Subcutaneous abdominal adipose tissue (tissue), 5 donors: ENCODE results near the gene MMP20.

Experiments
- H3K27ac ChIP-seq: one replicate; pipeline ENCODE4 v1.7.0; 2013; ENCODE audit warnings: low read depth, mild to moderate bottlenecking, inconsistent platforms, low read length, moderate library complexity
- H3K27me3 ChIP-seq, 5 donors: one replicate each; pipeline ENCODE4 v1.7.0; 2013; ENCODE audit warnings: low read length in 5 of 5, inconsistent platforms in 1 of 5; ENCODE audit not compliant: control insufficient read depth in 5 of 5, insufficient read depth in 4 of 5
- H3K36me3 ChIP-seq, 5 donors: one replicate each; pipeline ENCODE4 v1.7.0; 2013; ENCODE audit warnings: low read length in 5 of 5; ENCODE audit not compliant: control insufficient read depth in 5 of 5, insufficient read depth in 5 of 5
- H3K4me1 ChIP-seq, 5 donors: one replicate each; pipeline ENCODE4 v1.7.0; 2013; ENCODE audit warnings: low read length in 5 of 5, mild to moderate bottlenecking in 3 of 5, moderate library complexity in 1 of 5; ENCODE audit not compliant: control insufficient read depth in 5 of 5, insufficient read depth in 5 of 5
- H3K4me3 ChIP-seq, 5 donors: one replicate each; pipeline ENCODE4 v1.7.0; 2013; ENCODE audit warnings: low read length in 5 of 5, low read depth in 1 of 5
- H3K9ac ChIP-seq, 5 donors: one replicate each; pipeline ENCODE4 v1.7.0; 2013; ENCODE audit warnings: low read length in 5 of 5, mild to moderate bottlenecking in 4 of 5, moderate library complexity in 3 of 5
- H3K9me3 ChIP-seq, 5 donors: one replicate each; pipeline ENCODE4 v1.7.0; 2013; ENCODE audit warnings: low read length in 5 of 5; ENCODE audit not compliant: control insufficient read depth in 5 of 5
- donor health status: healthy.
- donor health status: healthy.
- donor health status: healthy.
- donor health status: healthy.
- donor health status: healthy.

MMP20 gene

GRCh38 chr11:102613450-102613849, 11.7 kb downstream of the MMP20 start:
- no peaks in the 10 kb centered on the region for H3K9me3 ChIP-seq
- H3K36me3 ChIP-seq = no peaks in the 10 kb centered on the region
- no peaks in the 10 kb centered on the region for H3K27me3 ChIP-seq
- H3K27ac ChIP-seq = no peak overlapping the region
- H3K4me1 ChIP-seq = no peaks in the 10 kb centered on the region
- no peak overlapping the region for H3K4me3 ChIP-seq
- H3K9ac ChIP-seq = no peak overlapping the region

- Histone ChIP-seq H3K4me3 (no peak overlapping the region), H3K27ac (no peak overlapping the region), H3K9ac (no peak overlapping the region), H3K36me3 (no peaks in the 10 kb centered on the region), H3K9me3 (no peaks in the 10 kb centered on the region), H3K27me3 (no peaks in the 10 kb centered on the region), H3K4me1 (no peaks in the 10 kb centered on the region)
These were observed 13.8 kb downstream of the MMP20 start for GRCh38 chr11:102611291-102611690.

GRCh38 chr11:102610200-102610599, 14.9 kb downstream of the MMP20 start:
- H3K36me3 ChIP-seq = no peaks in the 10 kb centered on the region
- no peak overlapping the region for H3K9ac ChIP-seq
- no peaks in the 10 kb centered on the region for H3K4me1 ChIP-seq
- H3K4me3 ChIP-seq = no peak overlapping the region
- no peak overlapping the region for H3K27ac ChIP-seq
- H3K27me3 ChIP-seq = no peaks in the 10 kb centered on the region
- no peaks in the 10 kb centered on the region for H3K9me3 ChIP-seq

GRCh38 chr11:102608699-102609098, 16.4 kb downstream of the MMP20 start:
- Histone ChIP-seq H3K9me3 (no peaks in the 10 kb centered on the region), H3K9ac (no peak overlapping the region), H3K4me3 (no peak overlapping the region), H3K27me3 (no peaks in the 10 kb centered on the region), H3K4me1 (no peaks in the 10 kb centered on the region), H3K36me3 (no peaks in the 10 kb centered on the region), H3K27ac (no peak overlapping the region)

GRCh38 chr11:102604875-102605274, 20.3 kb downstream of the MMP20 start:
- Histone ChIP-seq H3K36me3 (no peaks in the 10 kb centered on the region), H3K9me3 (no peaks in the 10 kb centered on the region), H3K27ac (no peak overlapping the region), H3K9ac (no peak overlapping the region), H3K4me3 (no peak overlapping the region), H3K4me1 (no peaks in the 10 kb centered on the region), H3K27me3 (no peaks in the 10 kb centered on the region)

GRCh38 chr11:102604011-102604410, 21.1 kb downstream of the MMP20 start:
- Histone ChIP-seq H3K9me3 (no peaks in the 10 kb centered on the region), H3K27ac (no peak overlapping the region), H3K4me3 (no peak overlapping the region), H3K36me3 (no peaks in the 10 kb centered on the region), H3K27me3 (no peaks in the 10 kb centered on the region), H3K4me1 (no peaks in the 10 kb centered on the region), H3K9ac (no peak overlapping the region)

- no peaks in the 10 kb centered on the region for H3K36me3 ChIP-seq
- no peak overlapping the region for H3K9ac ChIP-seq
- no peaks in the 10 kb centered on the region for H3K9me3 ChIP-seq
- no peaks in the 10 kb centered on the region for H3K4me1 ChIP-seq
- H3K27ac ChIP-seq = no peak overlapping the region
- no peak overlapping the region for H3K4me3 ChIP-seq
- H3K27me3 ChIP-seq = no peaks in the 10 kb centered on the region
These were observed 21.6 kb downstream of the MMP20 start for GRCh38 chr11:102603576-102603975.

GRCh38 chr11:102603091-102603490, 22.0 kb downstream of the MMP20 start:
- H3K9me3 ChIP-seq = no peaks in the 10 kb centered on the region
- H3K4me3 ChIP-seq = no peak overlapping the region
- H3K4me1 ChIP-seq = no peaks in the 10 kb centered on the region
- H3K27ac ChIP-seq = no peak overlapping the region
- no peaks in the 10 kb centered on the region for H3K27me3 ChIP-seq
- no peak overlapping the region for H3K9ac ChIP-seq
- H3K36me3 ChIP-seq = no peaks in the 10 kb centered on the region

GRCh38 chr11:102600666-102601065, 24.5 kb downstream of the MMP20 start:
- Histone ChIP-seq H3K9me3 (no peaks in the 10 kb centered on the region), H3K27me3 (no peaks in the 10 kb centered on the region), H3K4me3 (no peak overlapping the region), H3K9ac (no peak overlapping the region), H3K4me1 (no peaks in the 10 kb centered on the region), H3K36me3 (no peaks in the 10 kb centered on the region), H3K27ac (no peak overlapping the region)

- H3K4me3 ChIP-seq = no peak overlapping the region
- H3K36me3 ChIP-seq = no peaks in the 10 kb centered on the region
- no peak overlapping the region for H3K27ac ChIP-seq
- no peak overlapping the region for H3K9ac ChIP-seq
- no peaks in the 10 kb centered on the region for H3K9me3 ChIP-seq
- no peaks in the 10 kb centered on the region for H3K27me3 ChIP-seq
- no peaks in the 10 kb centered on the region for H3K4me1 ChIP-seq
These were observed 25.4 kb downstream of the MMP20 start for GRCh38 chr11:102599642-102600261.

- H3K9me3 ChIP-seq = no peaks in the 10 kb centered on the region
- H3K27ac ChIP-seq = no peak overlapping the region
- H3K9ac ChIP-seq = no peak overlapping the region
These were observed 26.9 kb downstream of the MMP20 start for GRCh38 chr11:102598272-102598671.

More at GRCh38 chr11:102598272-102598671, 26.9 kb downstream of the MMP20 start:
- no peak overlapping the region for H3K4me3 ChIP-seq
- H3K36me3 ChIP-seq = no peaks in the 10 kb centered on the region
- H3K27me3 ChIP-seq = no peaks in the 10 kb centered on the region
- no peaks in the 10 kb centered on the region for H3K4me1 ChIP-seq
